ENCODE measurements around the gene NDST1.

Gene NDST1

DNA sequence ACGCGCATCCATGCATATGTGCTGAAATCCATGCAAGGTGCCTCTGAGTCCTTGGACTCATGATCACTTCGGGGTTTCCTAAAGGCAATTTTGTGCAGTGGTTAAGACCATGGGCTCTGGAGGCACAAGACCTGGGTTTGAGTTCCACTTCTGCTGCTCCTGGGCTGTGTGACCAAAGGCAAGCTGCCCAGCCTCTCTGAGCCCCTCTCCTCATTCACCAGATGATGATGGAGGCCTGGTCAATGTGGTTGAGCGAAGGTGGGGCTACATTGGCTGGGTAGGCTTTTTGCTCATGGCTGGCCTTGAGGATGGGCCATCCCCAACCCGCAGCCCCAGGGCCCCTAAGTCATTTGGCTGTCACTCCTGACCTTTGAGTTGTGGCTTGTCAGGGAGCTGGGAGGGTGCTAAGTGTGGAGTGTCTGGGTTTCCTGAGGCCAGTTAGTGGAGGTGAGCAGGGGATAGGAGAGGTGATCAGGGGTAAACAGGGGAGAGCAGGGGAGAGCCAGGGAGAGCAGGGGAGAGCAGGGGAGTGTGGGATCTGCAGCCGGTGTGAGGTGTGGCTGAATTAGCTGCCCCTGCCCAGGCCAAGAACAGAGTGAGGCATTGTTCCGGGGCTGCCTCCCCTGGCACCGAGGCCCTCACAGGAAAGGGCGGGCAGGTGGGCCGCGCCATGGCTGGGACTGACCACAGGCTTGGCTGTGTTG lies 68.0 kb downstream of the NDST1 start:
- TF ChIP-seq ZNF8 (CRISPR knock-in tag; IDR thresholded peaks at IDR 0.05) = no peak
- no peak for ATAC-seq

DNA sequence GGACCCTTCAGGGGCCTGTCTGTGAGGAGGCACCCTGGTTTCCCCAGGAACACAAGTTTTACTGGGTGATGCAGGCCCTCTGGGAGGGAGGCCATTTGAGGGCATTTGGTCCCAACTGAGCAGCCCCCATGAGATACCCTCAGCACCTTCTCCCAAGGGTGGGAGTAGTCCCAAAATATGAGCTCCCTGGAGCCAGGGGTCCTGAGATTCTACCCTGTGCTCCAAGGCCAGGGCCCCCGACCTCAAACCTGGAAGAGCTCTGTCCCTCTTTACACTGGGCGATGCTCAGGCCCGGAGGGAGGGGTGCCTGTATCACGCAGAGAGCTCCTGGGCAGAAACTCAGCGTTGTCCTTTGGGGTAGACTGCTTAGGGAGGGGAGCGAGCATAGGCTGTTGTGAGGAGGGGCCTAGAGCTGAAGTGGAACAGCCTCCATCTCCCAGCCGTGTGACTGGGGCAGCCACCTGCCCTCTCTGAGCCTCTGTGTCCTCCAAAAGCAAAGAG lies 68.6 kb downstream of the NDST1 start:
- ATAC-seq = no peak
- TF ChIP-seq ZNF8 (CRISPR knock-in tag; IDR thresholded peaks at IDR 0.05) = no peak
- no peak for TF ChIP-seq ARNTL (CRISPR knock-in tag; IDR thresholded peaks at IDR 0.05; ENCODE audit: borderline replicate concordance, low read depth)
- TF ChIP-seq, protein P1, sequence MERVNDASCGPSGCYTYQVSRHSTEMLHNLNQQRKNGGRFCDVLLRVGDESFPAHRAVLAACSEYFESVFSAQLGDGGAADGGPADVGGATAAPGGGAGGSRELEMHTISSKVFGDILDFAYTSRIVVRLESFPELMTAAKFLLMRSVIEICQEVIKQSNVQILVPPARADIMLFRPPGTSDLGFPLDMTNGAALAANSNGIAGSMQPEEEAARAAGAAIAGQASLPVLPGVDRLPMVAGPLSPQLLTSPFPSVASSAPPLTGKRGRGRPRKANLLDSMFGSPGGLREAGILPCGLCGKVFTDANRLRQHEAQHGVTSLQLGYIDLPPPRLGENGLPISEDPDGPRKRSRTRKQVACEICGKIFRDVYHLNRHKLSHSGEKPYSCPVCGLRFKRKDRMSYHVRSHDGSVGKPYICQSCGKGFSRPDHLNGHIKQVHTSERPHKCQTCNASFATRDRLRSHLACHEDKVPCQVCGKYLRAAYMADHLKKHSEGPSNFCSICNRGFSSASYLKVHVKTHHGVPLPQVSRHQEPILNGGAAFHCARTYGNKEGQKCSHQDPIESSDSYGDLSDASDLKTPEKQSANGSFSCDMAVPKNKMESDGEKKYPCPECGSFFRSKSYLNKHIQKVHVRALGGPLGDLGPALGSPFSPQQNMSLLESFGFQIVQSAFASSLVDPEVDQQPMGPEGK (CRISPR knock-in tag; IDR thresholded peaks at IDR 0.05; ENCODE audit: borderline replicate concordance) = no peak
- TF ChIP-seq OSR1 (CRISPR knock-in tag; IDR thresholded peaks at IDR 0.05) = no peak
- TF ChIP-seq, protein P2, sequence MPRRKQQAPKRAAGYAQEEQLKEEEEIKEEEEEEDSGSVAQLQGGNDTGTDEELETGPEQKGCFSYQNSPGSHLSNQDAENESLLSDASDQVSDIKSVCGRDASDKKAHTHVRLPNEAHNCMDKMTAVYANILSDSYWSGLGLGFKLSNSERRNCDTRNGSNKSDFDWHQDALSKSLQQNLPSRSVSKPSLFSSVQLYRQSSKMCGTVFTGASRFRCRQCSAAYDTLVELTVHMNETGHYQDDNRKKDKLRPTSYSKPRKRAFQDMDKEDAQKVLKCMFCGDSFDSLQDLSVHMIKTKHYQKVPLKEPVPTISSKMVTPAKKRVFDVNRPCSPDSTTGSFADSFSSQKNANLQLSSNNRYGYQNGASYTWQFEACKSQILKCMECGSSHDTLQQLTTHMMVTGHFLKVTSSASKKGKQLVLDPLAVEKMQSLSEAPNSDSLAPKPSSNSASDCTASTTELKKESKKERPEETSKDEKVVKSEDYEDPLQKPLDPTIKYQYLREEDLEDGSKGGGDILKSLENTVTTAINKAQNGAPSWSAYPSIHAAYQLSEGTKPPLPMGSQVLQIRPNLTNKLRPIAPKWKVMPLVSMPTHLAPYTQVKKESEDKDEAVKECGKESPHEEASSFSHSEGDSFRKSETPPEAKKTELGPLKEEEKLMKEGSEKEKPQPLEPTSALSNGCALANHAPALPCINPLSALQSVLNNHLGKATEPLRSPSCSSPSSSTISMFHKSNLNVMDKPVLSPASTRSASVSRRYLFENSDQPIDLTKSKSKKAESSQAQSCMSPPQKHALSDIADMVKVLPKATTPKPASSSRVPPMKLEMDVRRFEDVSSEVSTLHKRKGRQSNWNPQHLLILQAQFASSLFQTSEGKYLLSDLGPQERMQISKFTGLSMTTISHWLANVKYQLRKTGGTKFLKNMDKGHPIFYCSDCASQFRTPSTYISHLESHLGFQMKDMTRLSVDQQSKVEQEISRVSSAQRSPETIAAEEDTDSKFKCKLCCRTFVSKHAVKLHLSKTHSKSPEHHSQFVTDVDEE (CRISPR knock-in tag; IDR thresholded peaks at IDR 0.05) = no peak
- TF ChIP-seq ZFP30 (CRISPR knock-in tag; IDR thresholded peaks at IDR 0.05) = no peak
- TF ChIP-seq ZNF70 (CRISPR knock-in tag; IDR thresholded peaks at IDR 0.05) = no peak
- TF ChIP-seq BACH2 (CRISPR knock-in tag; IDR thresholded peaks at IDR 0.05; ENCODE audit: borderline replicate concordance) = no peak
- TF ChIP-seq ISL1 (CRISPR knock-in tag; IDR thresholded peaks at IDR 0.05) = no peak

DNA sequence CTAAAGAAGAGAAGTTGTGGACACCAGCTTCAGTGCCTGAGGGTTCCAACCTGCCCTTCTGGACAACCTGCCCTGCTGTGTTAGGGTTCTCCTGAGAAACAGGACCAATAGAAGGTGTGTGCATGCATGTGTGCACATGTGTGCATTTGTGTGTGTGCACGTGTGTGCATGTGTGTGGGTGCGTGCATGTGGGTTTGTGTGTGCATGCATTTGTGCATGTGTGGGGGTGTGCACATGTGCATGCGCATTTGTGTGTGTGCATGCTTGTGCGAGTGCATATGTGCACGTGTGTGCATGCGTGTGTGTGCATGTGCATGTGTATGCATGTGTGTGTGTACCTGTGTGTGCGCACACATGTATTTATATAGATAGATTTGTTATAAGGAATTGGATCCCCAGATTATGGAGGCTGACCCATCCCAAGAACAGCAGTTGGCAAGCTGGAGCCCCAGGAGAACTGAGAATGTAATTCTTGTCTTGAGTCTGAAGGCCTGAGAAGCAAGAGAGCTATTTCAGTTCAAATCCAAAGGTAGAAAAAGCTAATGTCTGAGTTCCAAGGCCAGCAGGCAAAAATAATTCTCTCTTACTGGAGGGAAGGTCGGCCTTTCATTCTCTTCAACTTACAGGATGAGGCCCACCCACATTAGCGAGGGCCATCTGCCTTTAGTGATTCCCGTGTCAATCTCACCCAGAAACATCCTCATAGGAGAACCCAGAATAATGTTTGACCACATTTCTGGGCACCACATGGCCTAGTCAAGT lies 69.6 kb downstream of the NDST1 start:
- TF ChIP-seq GLIS3 (CRISPR knock-in tag; IDR thresholded peaks at IDR 0.05) (no peak), OSR1 (CRISPR knock-in tag; IDR thresholded peaks at IDR 0.05) (no peak)
- TF ChIP-seq, protein P3, sequence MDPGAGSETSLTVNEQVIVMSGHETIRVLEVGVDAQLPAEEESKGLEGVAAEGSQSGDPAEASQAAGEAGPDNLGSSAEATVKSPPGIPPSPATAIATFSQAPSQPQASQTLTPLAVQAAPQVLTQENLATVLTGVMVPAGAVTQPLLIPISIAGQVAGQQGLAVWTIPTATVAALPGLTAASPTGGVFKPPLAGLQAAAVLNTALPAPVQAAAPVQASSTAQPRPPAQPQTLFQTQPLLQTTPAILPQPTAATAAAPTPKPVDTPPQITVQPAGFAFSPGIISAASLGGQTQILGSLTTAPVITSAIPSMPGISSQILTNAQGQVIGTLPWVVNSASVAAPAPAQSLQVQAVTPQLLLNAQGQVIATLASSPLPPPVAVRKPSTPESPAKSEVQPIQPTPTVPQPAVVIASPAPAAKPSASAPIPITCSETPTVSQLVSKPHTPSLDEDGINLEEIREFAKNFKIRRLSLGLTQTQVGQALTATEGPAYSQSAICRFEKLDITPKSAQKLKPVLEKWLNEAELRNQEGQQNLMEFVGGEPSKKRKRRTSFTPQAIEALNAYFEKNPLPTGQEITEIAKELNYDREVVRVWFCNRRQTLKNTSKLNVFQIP (CRISPR knock-in tag; IDR thresholded peaks at IDR 0.05; ENCODE audit: borderline replicate concordance, low read depth) = no peak
- ATAC-seq = no peak

DNA sequence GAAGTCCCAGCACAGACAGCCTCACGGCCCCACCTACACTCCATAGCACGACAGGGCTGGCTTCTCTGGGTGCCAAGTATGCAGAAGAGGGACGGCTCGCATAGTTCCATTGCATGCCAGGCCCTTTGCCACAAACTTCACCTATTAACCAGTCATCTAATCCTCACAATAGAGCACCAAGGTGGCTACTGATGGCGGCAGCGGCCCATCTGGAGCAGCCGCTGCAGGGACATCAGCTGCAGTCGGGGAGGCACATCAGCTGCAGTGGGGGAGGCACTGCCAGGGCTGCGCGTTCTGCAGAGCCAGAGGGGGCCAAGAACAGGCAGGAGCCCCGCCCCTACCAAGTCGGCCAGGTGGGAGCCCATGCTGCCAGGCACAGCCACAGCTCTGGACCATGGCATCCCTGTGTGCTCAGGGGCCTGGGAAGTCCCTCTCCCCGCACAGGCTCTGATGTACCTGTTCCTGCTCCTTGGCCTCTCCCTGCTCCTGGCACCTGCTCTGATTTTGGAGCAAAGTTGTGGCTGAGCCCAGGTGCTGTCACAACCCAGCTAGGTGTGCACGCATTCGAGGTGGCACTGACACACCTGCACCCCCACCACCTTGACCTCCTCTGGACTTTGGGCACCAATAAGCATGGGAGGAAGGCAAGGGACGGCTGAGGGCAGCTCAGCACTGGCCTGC lies 71.0 kb downstream of the NDST1 start:
- TF ChIP-seq ESRRG (CRISPR knock-in tag; IDR thresholded peaks at IDR 0.05) (no peak), ZNF8 (CRISPR knock-in tag; IDR thresholded peaks at IDR 0.05) (no peak), GLIS3 (CRISPR knock-in tag; IDR thresholded peaks at IDR 0.05) (no peak), ZNF70 (CRISPR knock-in tag; IDR thresholded peaks at IDR 0.05) (no peak), ZNF565 (CRISPR knock-in tag; conservative IDR thresholded peaks at IDR 0.05; ENCODE audit: low read depth) (no peak), ZFP30 (CRISPR knock-in tag; IDR thresholded peaks at IDR 0.05) (no peak), BACH2 (CRISPR knock-in tag; IDR thresholded peaks at IDR 0.05; ENCODE audit: borderline replicate concordance) (no peak)
- TF ChIP-seq, protein P4, sequence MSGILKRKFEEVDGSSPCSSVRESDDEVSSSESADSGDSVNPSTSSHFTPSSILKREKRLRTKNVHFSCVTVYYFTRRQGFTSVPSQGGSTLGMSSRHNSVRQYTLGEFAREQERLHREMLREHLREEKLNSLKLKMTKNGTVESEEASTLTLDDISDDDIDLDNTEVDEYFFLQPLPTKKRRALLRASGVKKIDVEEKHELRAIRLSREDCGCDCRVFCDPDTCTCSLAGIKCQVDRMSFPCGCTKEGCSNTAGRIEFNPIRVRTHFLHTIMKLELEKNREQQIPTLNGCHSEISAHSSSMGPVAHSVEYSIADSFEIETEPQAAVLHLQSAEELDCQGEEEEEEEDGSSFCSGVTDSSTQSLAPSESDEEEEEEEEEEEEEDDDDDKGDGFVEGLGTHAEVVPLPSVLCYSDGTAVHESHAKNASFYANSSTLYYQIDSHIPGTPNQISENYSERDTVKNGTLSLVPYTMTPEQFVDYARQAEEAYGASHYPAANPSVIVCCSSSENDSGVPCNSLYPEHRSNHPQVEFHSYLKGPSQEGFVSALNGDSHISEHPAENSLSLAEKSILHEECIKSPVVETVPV (CRISPR knock-in tag; IDR thresholded peaks at IDR 0.05) = no peak
- ATAC-seq = no peak

Measured in SK-N-SH treated with all-trans-retinoic acid at 6 μM for 48 hours (cell line).